Measurements from ENCODE around the gene SNTN.

Gene SNTN

DNA sequence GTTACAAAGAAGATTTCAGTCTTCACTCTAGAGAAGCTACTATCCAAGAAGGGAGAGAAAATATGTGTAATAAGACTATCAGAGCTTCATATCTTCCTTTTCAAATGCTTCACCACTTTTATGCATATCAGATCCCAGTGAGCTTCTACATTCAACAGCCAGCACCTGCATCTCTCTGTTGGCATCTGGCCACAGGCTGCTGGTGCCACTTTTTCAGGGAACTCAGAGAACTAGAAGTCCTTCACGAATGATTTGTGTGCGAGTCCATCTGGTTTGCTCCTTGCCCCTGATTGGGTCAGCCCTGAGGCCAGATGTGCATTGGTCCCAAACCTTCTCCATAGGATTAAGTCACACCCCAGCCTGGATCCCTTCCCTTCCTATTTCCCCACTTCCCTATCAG lies 22.1 kb downstream of the SNTN start:
- no peak for DNase-seq

DNA sequence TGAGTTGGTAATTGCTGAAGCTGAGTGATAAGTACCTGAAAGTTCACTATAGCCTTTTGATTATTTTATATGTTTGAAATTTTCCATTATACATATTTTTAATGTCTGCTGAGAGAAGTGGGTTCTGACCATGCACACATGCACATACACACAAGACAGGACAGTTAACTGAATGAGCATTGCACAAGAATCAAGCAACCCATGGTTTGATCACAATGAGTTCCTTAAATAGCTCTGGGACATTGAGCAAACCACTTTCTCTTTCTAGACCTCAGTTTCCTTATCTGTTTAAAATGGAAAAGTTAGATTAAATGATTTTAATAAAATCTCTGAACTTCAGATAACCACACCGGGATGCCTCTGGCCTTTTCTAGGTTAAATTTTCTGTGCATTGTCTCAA lies 26.7 kb downstream of the SNTN start:
- no peak for DNase-seq

- no peak for DNase-seq
These were observed 31.6 kb downstream of the SNTN start for GRCh38 chr3:63684081-63684480.

DNA sequence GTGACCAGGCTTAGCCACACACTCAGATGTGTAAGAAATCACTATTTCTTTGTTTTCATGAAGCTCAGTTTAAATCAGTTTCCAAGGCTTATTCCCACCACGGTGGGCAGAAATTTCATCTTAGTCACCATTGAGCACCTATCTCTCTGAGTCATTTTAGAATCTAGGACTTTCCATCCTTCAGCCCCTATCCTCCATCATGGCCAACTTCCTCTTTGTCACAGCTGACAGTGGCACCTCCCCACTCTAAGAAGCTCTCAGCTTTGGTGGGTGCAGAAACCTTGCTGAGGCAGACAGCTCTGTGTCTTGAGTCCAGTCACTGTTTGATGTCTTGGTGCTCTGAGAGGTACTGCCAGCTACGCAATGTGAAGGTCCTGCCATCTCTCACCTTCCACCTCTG lies 32.9 kb downstream of the SNTN start:
- no peak for DNase-seq

DNA sequence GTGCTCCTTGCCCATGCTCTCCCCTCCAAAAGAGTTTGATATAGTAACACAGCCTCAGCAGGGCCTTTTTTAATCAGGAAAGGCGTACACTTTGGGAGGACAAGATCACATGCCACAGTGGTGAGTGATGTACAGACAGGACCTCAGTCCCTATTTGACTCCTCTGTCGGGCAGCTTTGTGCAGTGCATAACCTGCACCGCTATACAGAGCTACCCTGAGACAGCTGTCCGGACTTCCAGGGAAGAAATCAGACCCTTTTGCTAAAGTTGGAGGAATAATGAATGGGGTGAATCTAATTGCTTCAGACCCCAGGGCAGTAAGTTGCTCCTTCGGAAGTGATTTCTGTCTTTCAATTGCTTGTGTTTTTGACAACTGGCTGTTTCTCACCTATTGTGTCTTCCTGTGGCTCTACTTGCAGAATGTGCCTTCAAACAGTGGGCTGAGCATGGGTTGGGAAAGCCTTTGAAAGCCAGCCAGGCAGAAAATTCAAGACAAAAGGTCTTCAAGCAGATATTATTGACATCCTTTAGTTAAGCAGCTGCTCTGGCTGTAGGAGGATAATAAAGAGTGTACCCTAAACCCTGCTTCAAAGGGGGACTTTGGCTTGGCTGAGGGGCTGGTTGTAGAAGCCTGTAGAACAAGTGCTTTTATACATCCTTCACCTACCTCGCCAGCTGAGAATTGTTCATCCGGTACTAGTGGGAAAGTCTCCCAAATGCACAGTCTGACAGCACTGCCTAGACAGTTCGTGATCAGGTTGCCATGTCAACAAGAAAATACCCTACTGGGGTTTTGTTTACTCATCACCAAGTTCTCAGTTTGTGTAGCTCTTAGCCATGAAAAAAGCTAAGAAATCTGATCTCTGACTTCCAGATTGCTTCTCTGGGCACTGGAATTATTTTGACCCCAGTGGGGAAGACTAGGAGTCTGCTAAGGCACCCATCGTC lies 35.1 kb downstream of the SNTN start:
- DNase-seq = no peak

GRCh38 chr3:63689285-63689684 lies 36.8 kb downstream of the SNTN start:
- no peak for DNase-seq

- no peak for DNase-seq
These were observed 40.9 kb downstream of the SNTN start for GRCh38 chr3:63693351-63693750.

DNA sequence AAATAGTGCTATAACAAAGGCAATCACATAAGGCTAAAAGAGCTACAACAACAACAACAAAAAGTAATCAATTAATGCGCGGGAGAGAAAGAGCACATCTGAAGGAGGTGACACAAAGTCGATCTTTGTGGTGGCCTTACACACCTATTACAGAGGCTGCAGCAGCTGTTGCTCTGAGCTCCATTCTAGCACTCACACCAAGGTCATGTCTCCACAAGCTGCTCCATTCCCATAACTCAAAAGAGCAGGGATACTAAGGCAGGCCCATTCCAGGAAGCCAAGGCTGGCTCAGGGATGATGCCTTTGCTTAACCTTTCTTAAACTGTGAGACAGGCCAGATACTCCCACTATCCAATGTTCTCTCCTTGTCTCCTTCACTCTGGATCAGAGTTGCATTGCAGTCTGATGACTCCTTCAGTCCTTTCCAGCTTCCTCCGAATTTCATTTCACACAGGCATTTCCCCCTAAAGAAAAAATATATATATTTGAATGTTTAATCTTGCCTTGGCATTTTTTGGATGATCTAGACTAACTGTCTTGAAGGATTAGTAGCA lies 52.7 kb downstream of the SNTN start:
- peak; percentile 34 for DNase-seq

- DNase-seq = peak; percentile 54
These were observed 54.0 kb downstream of the SNTN start for GRCh38 chr3:63706321-63707085.

DNA sequence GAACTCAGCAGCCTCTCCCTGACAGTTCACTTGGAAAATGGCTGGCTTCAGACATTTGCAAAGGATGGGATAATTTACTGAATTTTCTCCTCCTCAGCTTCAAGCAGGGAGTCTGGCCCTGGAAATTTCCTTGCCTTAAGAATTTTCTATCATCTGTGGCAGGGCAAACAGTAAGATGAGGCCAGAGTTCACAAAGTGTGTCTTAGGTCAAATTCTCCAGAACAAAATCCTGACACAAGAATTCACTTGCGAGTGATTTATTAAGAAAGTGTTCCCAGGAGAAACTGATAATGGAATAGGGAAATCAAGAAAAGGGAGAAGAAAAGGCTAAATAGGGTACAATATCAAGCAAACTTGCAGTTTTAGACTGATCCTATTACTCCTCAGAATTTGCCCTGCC lies 55.3 kb downstream of the SNTN start:
- DNase-seq = no peak

GRCh38 chr3:63709576-63709975 lies 57.1 kb downstream of the SNTN start:
- no peak for DNase-seq
